SK-N-SH (cell line): ENCODE measurements around the gene GPR152. TPM values are rescaled to one million over a fixed set of nuclear protein-coding genes. Genes with fewer than 3 reads are reported as not detected.

ENCODE experiments used
- CTCF ChIA-PET: fragments of 300-600, 350-600 bp; formaldehyde crosslinking; extraction: SDS; loops from one replicate; lab custom pipeline; 2021; lab: Yijun Ruan, JAX
- POLR2A ChIA-PET: fragments of 350-600 bp; sonication (Branson Sonifier 250); formaldehyde crosslinking; extraction: SDS; loops from one replicate; lab custom pipeline; 2020; ENCODE audit warnings: antibody characterized with exemption, inconsistent platforms; lab: Yijun Ruan, JAX
- DNase-seq: peaks from one replicate; pipeline ENCODE4 v3.0.0; 2012
- H2AFZ ChIP-seq: fragments of 200-600 bp; sonication (generic); 2 replicates; pipeline ENCODE4 v1.8.1; 2016; ENCODE audit warnings: antibody characterized with exemption, mild to moderate bottlenecking, low read depth
- H3F3A ChIP-seq: fragments of 200-600 bp; sonication (generic); replicated peaks from 2 replicates; pipeline ENCODE3; 2016; ENCODE audit warnings: antibody characterized with exemption, mild to moderate bottlenecking; ENCODE audit not compliant: insufficient read depth
- H3K27ac ChIP-seq, 2 experiments: fragments of 200-500 bp in 1 of 2; fragments of 200-600 bp in 1 of 2; sonication (Bioruptor generic) in 1 of 2; sonication (generic), shearing (Covaris generic) in 1 of 2; 2 replicates each; pipeline versions ENCODE4 v1.5.1 to v1.6.1; 2014 to 2016; ENCODE audit warnings: low read depth in 2 of 2, inconsistent platforms in 1 of 2, low read length in 1 of 2, mild to moderate bottlenecking in 1 of 2, mixed read lengths in 1 of 2
- H3K27me3 ChIP-seq: fragments of 200-600 bp; sonication (generic), shearing (Covaris generic); 2 replicates; pipeline ENCODE4 v1.6.1; 2016; ENCODE audit warnings: mixed run types; ENCODE audit not compliant: insufficient read depth
- H3K36me3 ChIP-seq, 2 experiments: fragments of 200-500 bp in 1 of 2; fragments of 200-600 bp in 1 of 2; sonication (Bioruptor generic) in 1 of 2; sonication (generic) in 1 of 2; replicated peaks in 1 of 2; 2 replicates each; pipeline versions ENCODE3 to v1.5.1; 2014 to 2016; ENCODE audit warnings: low read length in 1 of 2, mild to moderate bottlenecking in 1 of 2; ENCODE audit not compliant: insufficient read depth in 2 of 2, control insufficient read depth in 1 of 2
- H3K4me1 ChIP-seq, 2 experiments: fragments of 200-500 bp in 1 of 2; fragments of 200-600 bp in 1 of 2; sonication (Bioruptor generic) in 1 of 2; sonication (generic), shearing (Covaris generic) in 1 of 2; 2 replicates each; pipeline versions ENCODE4 v1.5.1 to v1.6.1; 2014 to 2016; ENCODE audit warnings: low read depth in 1 of 2, low read length in 1 of 2, mixed run types in 1 of 2; ENCODE audit not compliant: insufficient read depth in 2 of 2, control insufficient read depth in 1 of 2
- H3K4me2 ChIP-seq: fragments of 200-600 bp; sonication (generic), shearing (Covaris generic); 2 replicates; pipeline ENCODE4 v1.6.1; 2017; ENCODE audit warnings: mixed run types
- H3K4me3 ChIP-seq, 2 experiments: fragments of 200-500 bp in 1 of 2; fragments of 200-600 bp in 1 of 2; sonication (Bioruptor generic) in 1 of 2; sonication (generic), shearing (Covaris generic) in 1 of 2; 2 replicates each; pipeline versions ENCODE4 v1.5.1 to v1.8.1; 2014 to 2016; ENCODE audit warnings: low read depth in 2 of 2, inconsistent platforms in 1 of 2, low read length in 1 of 2, mild to moderate bottlenecking in 1 of 2, mixed read lengths in 1 of 2, moderate library complexity in 1 of 2
- H3K79me2 ChIP-seq: fragments of 200-600 bp; sonication (generic); 2 replicates; pipeline ENCODE4 v1.8.1; 2017; ENCODE audit warnings: mild to moderate bottlenecking; ENCODE audit not compliant: insufficient read depth
- H3K9ac ChIP-seq: fragments of 200-600 bp; sonication (generic); 2 replicates; pipeline ENCODE4 v1.6.1; 2017; ENCODE audit warnings: mixed run types
- H3K9me2 ChIP-seq: fragments of 200-600 bp; sonication (generic); 2 replicates; pipeline ENCODE4 v1.6.1; 2017; ENCODE audit warnings: mixed run types
- H3K9me3 ChIP-seq: fragments of 200-600 bp; sonication (generic); 2 replicates; pipeline ENCODE4 v1.6.1; 2017; ENCODE audit warnings: mixed run types, mild to moderate bottlenecking, moderate library complexity
- H4K20me1 ChIP-seq: fragments of 200-600 bp; sonication (generic); 2 replicates; pipeline ENCODE4 v1.6.1; 2017; ENCODE audit warnings: mild to moderate bottlenecking, mixed run types; ENCODE audit not compliant: insufficient read depth
- CHD2 ChIP-seq: fragments of 150-350 bp; IDR thresholded peaks from 2 replicates; pipeline ENCODE4 v1.6.1; 2018; ENCODE audit warnings: low read length; ENCODE audit not compliant: partially characterized antibody
- ELF1 ChIP-seq: IDR thresholded peaks from 2 replicates; pipeline ENCODE4 v1.4.0; 2012
- EZH2phosphoT487 ChIP-seq: fragments of 200-600 bp; sonication (generic); IDR thresholded peaks from 2 replicates; pipeline ENCODE4 v1.6.1; 2017; ENCODE audit warnings: low read depth, mixed run types, mild to moderate bottlenecking, antibody characterized with exemption, moderate library complexity, borderline replicate concordance
- FOXJ3 ChIP-seq: sonication (generic); formaldehyde crosslinking; IDR thresholded peaks from 2 replicates; pipeline ENCODE4 v1.5.1; 2020; ENCODE audit warnings: mild to moderate bottlenecking, missing genetic modification reagents
- GABPA ChIP-seq: IDR thresholded peaks from 2 replicates; pipeline ENCODE4 v1.4.0; 2012; ENCODE audit warnings: low read depth, mild to moderate bottlenecking
- GATA2 ChIP-seq: sonication (generic); formaldehyde crosslinking; IDR thresholded peaks from 2 replicates; pipeline ENCODE4 v1.5.0; 2020; ENCODE audit warnings: mild to moderate bottlenecking, missing genetic modification reagents
- JUND ChIP-seq: IDR thresholded peaks from 2 replicates; pipeline ENCODE4 v1.4.0; 2012
- MEF2A ChIP-seq: IDR thresholded peaks from 2 replicates; pipeline ENCODE4 v1.4.0; 2012; ENCODE audit warnings: low read depth, borderline replicate concordance
- NRF1 ChIP-seq: IDR thresholded peaks from 2 replicates; pipeline ENCODE4 v1.6.1; 2012; ENCODE audit warnings: low read depth, mild to moderate bottlenecking, low read length
- RCOR1 ChIP-seq: fragments of 150-350 bp; IDR thresholded peaks from 2 replicates; pipeline ENCODE4 v1.6.1; 2017; ENCODE audit warnings: antibody characterized with exemption, low read length
- RFX5 ChIP-seq: IDR thresholded peaks from 2 replicates; pipeline ENCODE4 v1.6.1; 2012; ENCODE audit warnings: mild to moderate bottlenecking, improper control_type of control experiment, low read length
- RXRA ChIP-seq: IDR thresholded peaks from 2 replicates; pipeline ENCODE4 v1.4.0; 2012; ENCODE audit warnings: low read depth, mild to moderate bottlenecking, borderline replicate concordance
- TCF12 ChIP-seq: IDR thresholded peaks from 2 replicates; pipeline ENCODE4 v1.4.0; 2012
- YY1 ChIP-seq: IDR thresholded peaks from 2 replicates; pipeline ENCODE4 v1.4.0; 2012; ENCODE audit warnings: low read depth, mild to moderate bottlenecking
- WGBS: methylation state at CpG from one replicate; pipeline ENCODE4 v1.1.6; 2017; ENCODE audit warnings: low lambda C conversion rate; 5-methylcytosine and 5-hydroxymethylcytosine counted together
- polyA plus RNA-seq, 3 experiments: library from polyadenylated mRNA; depleted of rRNA; stranded (reverse); fragments of >200 nt; gene quantifications; 2 replicates each; pipeline ENCODE4 v1.2.3, GENCODE V29; 2012
- TF ChIP-seq, protein P1 (sequence below): IDR thresholded peaks from 2 replicates; pipeline ENCODE4 v1.4.0; 2012; ENCODE audit warnings: low read depth, borderline replicate concordance
- TF ChIP-seq, protein P2 (sequence below): IDR thresholded peaks from 2 replicates; pipeline ENCODE4 v1.4.0; 2012; ENCODE audit warnings: low read depth
- TF ChIP-seq, protein P3 (sequence below): IDR thresholded peaks from 2 replicates; pipeline ENCODE4; 2012
- TF ChIP-seq, protein P4 (sequence below): fragments of 150-350 bp; IDR thresholded peaks from 2 replicates; pipeline ENCODE4 v1.6.1; 2017; ENCODE audit warnings: antibody characterized with exemption, low read length, low read depth, borderline replicate concordance
- TF ChIP-seq, protein P5 (sequence below): IDR thresholded peaks from 2 replicates; pipeline ENCODE4 v1.6.1; 2012; ENCODE audit warnings: mild to moderate bottlenecking, low read depth, low read length, moderate library complexity

Gene GPR152
- polyA plus RNA-seq, 1 of the 3 experiments (the other 2 are of a cell fraction) = not detected

DNA sequence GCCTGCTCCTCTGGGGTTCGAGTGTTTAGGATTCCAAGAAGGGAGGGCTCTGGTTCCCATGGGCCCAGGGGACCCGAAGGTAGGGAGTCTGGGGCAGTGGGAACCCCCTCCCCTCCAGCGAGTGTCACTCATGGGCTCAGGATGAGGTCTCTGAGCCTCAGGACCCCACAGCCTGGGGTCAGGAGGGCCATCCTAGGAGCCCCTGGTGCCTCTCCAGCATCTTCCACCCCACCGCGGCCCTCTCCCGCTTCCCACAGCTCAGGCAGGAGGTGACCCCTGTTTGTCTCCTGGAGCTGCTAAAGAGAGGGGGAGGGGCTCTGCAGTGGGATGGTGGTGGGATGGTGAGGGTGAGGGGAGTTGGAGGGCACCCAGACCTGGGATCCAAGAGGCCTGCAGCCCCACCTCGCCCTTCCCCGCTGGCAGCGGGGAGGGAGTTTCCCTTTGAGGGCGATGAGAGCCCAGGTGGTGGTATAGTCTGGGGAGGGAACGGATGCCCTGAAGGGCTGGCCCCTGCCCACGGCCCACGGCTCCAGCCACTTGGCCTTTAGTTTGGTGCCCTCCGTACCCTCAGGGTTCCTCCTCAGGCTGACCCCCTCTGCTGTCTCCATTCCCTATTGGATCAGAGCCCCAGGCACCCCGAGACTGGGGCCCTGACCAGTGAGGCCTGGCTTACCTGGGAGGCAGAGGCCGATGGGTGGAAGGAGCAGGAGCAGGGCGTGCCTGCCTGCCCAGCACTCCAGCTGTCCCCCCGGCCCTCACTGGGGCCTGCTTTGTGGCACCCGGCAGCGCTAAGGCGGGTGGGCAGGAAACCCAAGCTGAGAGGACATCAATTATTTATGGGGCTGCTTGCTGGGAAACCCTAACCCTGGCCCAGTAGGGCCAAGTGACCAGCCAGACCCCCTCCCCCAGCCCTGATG, 1.5 kb upstream of the GPR152 start:
- H3K4me1 ChIP-seq = peaks cover 0 to 4% of the 10 kb centered on the region in 2 experiments; a peak in 1 of 4 replicates
- H3K79me2 ChIP-seq = no peaks in the 10 kb centered on the region
- TF ChIP-seq, protein P1, sequence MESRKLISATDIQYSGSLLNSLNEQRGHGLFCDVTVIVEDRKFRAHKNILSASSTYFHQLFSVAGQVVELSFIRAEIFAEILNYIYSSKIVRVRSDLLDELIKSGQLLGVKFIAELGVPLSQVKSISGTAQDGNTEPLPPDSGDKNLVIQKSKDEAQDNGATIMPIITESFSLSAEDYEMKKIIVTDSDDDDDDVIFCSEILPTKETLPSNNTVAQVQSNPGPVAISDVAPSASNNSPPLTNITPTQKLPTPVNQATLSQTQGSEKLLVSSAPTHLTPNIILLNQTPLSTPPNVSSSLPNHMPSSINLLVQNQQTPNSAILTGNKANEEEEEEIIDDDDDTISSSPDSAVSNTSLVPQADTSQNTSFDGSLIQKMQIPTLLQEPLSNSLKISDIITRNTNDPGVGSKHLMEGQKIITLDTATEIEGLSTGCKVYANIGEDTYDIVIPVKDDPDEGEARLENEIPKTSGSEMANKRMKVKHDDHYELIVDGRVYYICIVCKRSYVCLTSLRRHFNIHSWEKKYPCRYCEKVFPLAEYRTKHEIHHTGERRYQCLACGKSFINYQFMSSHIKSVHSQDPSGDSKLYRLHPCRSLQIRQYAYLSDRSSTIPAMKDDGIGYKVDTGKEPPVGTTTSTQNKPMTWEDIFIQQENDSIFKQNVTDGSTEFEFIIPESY = no peak
- no peak for TF ChIP-seq YY1
- TF ChIP-seq GATA2 (CRISPR knock-in tag) = no peak
- no peak for TF ChIP-seq EZH2phosphoT487
- TF ChIP-seq GABPA = no peak
- TF ChIP-seq MEF2A = no peak
- no peak for TF ChIP-seq ELF1
- no peak for TF ChIP-seq JUND
- TF ChIP-seq NRF1 = no peak
- TF ChIP-seq, protein P2, sequence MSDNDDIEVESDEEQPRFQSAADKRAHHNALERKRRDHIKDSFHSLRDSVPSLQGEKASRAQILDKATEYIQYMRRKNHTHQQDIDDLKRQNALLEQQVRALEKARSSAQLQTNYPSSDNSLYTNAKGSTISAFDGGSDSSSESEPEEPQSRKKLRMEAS = no peak
- TF ChIP-seq RFX5 = no peak
- no peak for TF ChIP-seq RXRA
- TF ChIP-seq, protein P3, sequence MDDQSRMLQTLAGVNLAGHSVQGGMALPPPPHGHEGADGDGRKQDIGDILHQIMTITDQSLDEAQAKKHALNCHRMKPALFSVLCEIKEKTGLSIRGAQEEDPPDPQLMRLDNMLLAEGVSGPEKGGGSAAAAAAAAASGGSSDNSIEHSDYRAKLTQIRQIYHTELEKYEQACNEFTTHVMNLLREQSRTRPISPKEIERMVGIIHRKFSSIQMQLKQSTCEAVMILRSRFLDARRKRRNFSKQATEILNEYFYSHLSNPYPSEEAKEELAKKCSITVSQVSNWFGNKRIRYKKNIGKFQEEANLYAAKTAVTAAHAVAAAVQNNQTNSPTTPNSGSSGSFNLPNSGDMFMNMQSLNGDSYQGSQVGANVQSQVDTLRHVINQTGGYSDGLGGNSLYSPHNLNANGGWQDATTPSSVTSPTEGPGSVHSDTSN = no peak
- TF ChIP-seq, protein P4, sequence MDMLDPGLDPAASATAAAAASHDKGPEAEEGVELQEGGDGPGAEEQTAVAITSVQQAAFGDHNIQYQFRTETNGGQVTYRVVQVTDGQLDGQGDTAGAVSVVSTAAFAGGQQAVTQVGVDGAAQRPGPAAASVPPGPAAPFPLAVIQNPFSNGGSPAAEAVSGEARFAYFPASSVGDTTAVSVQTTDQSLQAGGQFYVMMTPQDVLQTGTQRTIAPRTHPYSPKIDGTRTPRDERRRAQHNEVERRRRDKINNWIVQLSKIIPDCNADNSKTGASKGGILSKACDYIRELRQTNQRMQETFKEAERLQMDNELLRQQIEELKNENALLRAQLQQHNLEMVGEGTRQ = no peak
- no peak for TF ChIP-seq CHD2
- no peak for TF ChIP-seq FOXJ3 (CRISPR knock-in tag)
- TF ChIP-seq RCOR1 = no peak
- TF ChIP-seq, protein P5, sequence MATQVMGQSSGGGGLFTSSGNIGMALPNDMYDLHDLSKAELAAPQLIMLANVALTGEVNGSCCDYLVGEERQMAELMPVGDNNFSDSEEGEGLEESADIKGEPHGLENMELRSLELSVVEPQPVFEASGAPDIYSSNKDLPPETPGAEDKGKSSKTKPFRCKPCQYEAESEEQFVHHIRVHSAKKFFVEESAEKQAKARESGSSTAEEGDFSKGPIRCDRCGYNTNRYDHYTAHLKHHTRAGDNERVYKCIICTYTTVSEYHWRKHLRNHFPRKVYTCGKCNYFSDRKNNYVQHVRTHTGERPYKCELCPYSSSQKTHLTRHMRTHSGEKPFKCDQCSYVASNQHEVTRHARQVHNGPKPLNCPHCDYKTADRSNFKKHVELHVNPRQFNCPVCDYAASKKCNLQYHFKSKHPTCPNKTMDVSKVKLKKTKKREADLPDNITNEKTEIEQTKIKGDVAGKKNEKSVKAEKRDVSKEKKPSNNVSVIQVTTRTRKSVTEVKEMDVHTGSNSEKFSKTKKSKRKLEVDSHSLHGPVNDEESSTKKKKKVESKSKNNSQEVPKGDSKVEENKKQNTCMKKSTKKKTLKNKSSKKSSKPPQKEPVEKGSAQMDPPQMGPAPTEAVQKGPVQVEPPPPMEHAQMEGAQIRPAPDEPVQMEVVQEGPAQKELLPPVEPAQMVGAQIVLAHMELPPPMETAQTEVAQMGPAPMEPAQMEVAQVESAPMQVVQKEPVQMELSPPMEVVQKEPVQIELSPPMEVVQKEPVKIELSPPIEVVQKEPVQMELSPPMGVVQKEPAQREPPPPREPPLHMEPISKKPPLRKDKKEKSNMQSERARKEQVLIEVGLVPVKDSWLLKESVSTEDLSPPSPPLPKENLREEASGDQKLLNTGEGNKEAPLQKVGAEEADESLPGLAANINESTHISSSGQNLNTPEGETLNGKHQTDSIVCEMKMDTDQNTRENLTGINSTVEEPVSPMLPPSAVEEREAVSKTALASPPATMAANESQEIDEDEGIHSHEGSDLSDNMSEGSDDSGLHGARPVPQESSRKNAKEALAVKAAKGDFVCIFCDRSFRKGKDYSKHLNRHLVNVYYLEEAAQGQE = no peak
- no peak for TF ChIP-seq TCF12
- ChIA-PET POLR2A (no interaction called here), CTCF (interaction anchor here (0.6 kb wide), 1 partner anchor 13 kb away, joined by 3 read pairs; no protein-coding TSS in a partner anchor)
- no peaks in the 10 kb centered on the region for H3K9me2 ChIP-seq
- no peak overlapping the region for H3K4me3 ChIP-seq
- H3K4me2 ChIP-seq = no peak overlapping the region
- WGBS = 85% methylated on average over 18 of the region's 21 CpGs
- H3K36me3 ChIP-seq = no peaks in the 10 kb centered on the region
- no peaks in the 10 kb centered on the region for H4K20me1 ChIP-seq
- DNase-seq = no peak
- H3K9ac ChIP-seq = no peak overlapping the region
- H3K27ac ChIP-seq = no peak overlapping the region
- no peak overlapping the region for H2AFZ ChIP-seq
- H3F3A ChIP-seq = no peaks in the 10 kb centered on the region
- no peaks in the 10 kb centered on the region for H3K9me3 ChIP-seq
- no peaks in the 10 kb centered on the region for H3K27me3 ChIP-seq
